GM04504 (cell line): ENCODE measurements around the gene SLCO1A2.

ENCODE experiments used
- DNase-seq: peaks from one replicate; pipeline ENCODE4 v3.0.0-alpha.2; 2012; ENCODE audit warnings: low read depth

The SLCO1A2 gene

GRCh38 chr12:21330682-21331253, 3.9 kb downstream of the SLCO1A2 start:
- no peak for DNase-seq

GRCh38 chr12:21328578-21328977, 6.1 kb downstream of the SLCO1A2 start:
- no peak for DNase-seq

- DNase-seq: no peak
These were observed 10.2 kb downstream of the SLCO1A2 start for GRCh38 chr12:21324551-21324950.

- DNase-seq: no peak
These were observed 11.0 kb downstream of the SLCO1A2 start for GRCh38 chr12:21323736-21324135.

- no peak for DNase-seq
These were observed 25.9 kb downstream of the SLCO1A2 start for GRCh38 chr12:21308785-21309184.

GRCh38 chr12:21305661-21306060, 29.1 kb downstream of the SLCO1A2 start:
- DNase-seq: no peak

GRCh38 chr12:21300632-21301031, 34.1 kb downstream of the SLCO1A2 start:
- DNase-seq: no peak

GRCh38 chr12:21296751-21297406, 37.8 kb downstream of the SLCO1A2 start:
- no peak for DNase-seq

- no peak for DNase-seq
These were observed 38.4 kb downstream of the SLCO1A2 start for GRCh38 chr12:21296348-21296747.

GRCh38 chr12:21294176-21294575, 40.5 kb downstream of the SLCO1A2 start:
- DNase-seq: no peak

- DNase-seq: no peak
These were observed 42.6 kb downstream of the SLCO1A2 start for GRCh38 chr12:21292111-21292510.

- no peak for DNase-seq
These were observed 45.0 kb downstream of the SLCO1A2 start for GRCh38 chr12:21289698-21290097.

GRCh38 chr12:21276826-21277225, 57.9 kb downstream of the SLCO1A2 start:
- DNase-seq: no peak

GRCh38 chr12:21265932-21266331, 68.8 kb downstream of the SLCO1A2 start:
- DNase-seq: no peak

GRCh38 chr12:21264232-21264631, 70.5 kb downstream of the SLCO1A2 start:
- no peak for DNase-seq

GRCh38 chr12:21257172-21257571, 77.5 kb downstream of the SLCO1A2 start:
- DNase-seq: no peak

- DNase-seq: no peak
These were observed 82.6 kb downstream of the SLCO1A2 start for GRCh38 chr12:21252070-21252469.

- no peak for DNase-seq
These were observed 86.0 kb downstream of the SLCO1A2 start for GRCh38 chr12:21248679-21249078.

GRCh38 chr12:21239866-21240265, 94.9 kb downstream of the SLCO1A2 start:
- no peak for DNase-seq

GRCh38 chr12:21234395-21234794, 100.3 kb downstream of the SLCO1A2 start:
- DNase-seq: no peak

- no peak for DNase-seq
These were observed 110.8 kb downstream of the SLCO1A2 start for GRCh38 chr12:21223930-21224329.

GRCh38 chr12:21221778-21222177, 112.9 kb downstream of the SLCO1A2 start:
- no peak for DNase-seq

- DNase-seq: no peak
These were observed 113.6 kb downstream of the SLCO1A2 start for GRCh38 chr12:21221072-21221471.

- no peak for DNase-seq
These were observed 114.5 kb downstream of the SLCO1A2 start for GRCh38 chr12:21220266-21220665.
